ENCODE measurements around the gene TRAF2.

TRAF2 gene

GRCh38 chr9:136952876-136953770, 66.8 kb downstream of the TRAF2 start:
- no peak for DNase-seq

GRCh38 chr9:136953771-136954269, 67.5 kb downstream of the TRAF2 start:
- no peak for DNase-seq

- no peak for DNase-seq
These were observed 68.2 kb downstream of the TRAF2 start for GRCh38 chr9:136954270-136955083.

- DNase-seq: no peak
These were observed 69.1 kb downstream of the TRAF2 start for GRCh38 chr9:136955202-136955942.

- no peak for DNase-seq
These were observed 69.6 kb downstream of the TRAF2 start for GRCh38 chr9:136955943-136956335.

GRCh38 chr9:136956604-136957003, 70.3 kb downstream of the TRAF2 start:
- DNase-seq: no peak

- no peak for DNase-seq
These were observed 71.1 kb downstream of the TRAF2 start for GRCh38 chr9:136957461-136957860.

GRCh38 chr9:136957901-136958300, 71.6 kb downstream of the TRAF2 start:
- DNase-seq: no peak

GRCh38 chr9:136958473-136958872, 72.2 kb downstream of the TRAF2 start:
- no peak for DNase-seq

- DNase-seq: no peak
These were observed 72.9 kb downstream of the TRAF2 start for GRCh38 chr9:136958898-136959850.

- no peak for DNase-seq
These were observed 74.1 kb downstream of the TRAF2 start for GRCh38 chr9:136960212-136960937.

- no peak for DNase-seq
These were observed 74.6 kb downstream of the TRAF2 start for GRCh38 chr9:136960938-136961275.

- DNase-seq: no peak
These were observed 75.2 kb downstream of the TRAF2 start for GRCh38 chr9:136961279-136962065.

GRCh38 chr9:136962163-136962562, 75.8 kb downstream of the TRAF2 start:
- DNase-seq: no peak

GRCh38 chr9:136962701-136963248, 76.5 kb downstream of the TRAF2 start:
- DNase-seq: no peak

- DNase-seq: no peak
These were observed 77.0 kb downstream of the TRAF2 start for GRCh38 chr9:136963341-136963740.

GRCh38 chr9:136963751-136964150, 77.4 kb downstream of the TRAF2 start:
- DNase-seq: no peak

GRCh38 chr9:136964171-136964689, 77.9 kb downstream of the TRAF2 start:
- no peak for DNase-seq

GRCh38 chr9:136964833-136965422, 78.6 kb downstream of the TRAF2 start:
- DNase-seq: no peak
